NCI-H2196 (cell line): ENCODE measurements around the gene OR7G3.

Experiments used
- DNase-seq: peaks from one replicate; lab custom pipeline; 2025; ENCODE audit not compliant: unreplicated experiment; lab: John Stamatoyannopoulos, UW

OR7G3 gene

GRCh38 chr19:9126900-9127405 is at the start of gene OR7G3:
TSS of gene OR7G3 (minus strand) at chr19:9126950. CDS start at chr19:9126950, 0 bp downstream.
- no peak for DNase-seq

- DNase-seq, result no peak
These were observed 48.6 kb upstream of the OR7G3 start for GRCh38 chr19:9175326-9175725.

- no peak for DNase-seq
These were observed 44.7 kb upstream of the OR7G3 start for GRCh38 chr19:9171393-9171991.

GRCh38 chr19:9166846-9167245 is 40.1 kb upstream of the OR7G3 start:
- DNase-seq, result no peak

- no peak for DNase-seq
These were observed 38.5 kb upstream of the OR7G3 start for GRCh38 chr19:9165261-9165660.

- DNase-seq, result no peak
These were observed 34.7 kb upstream of the OR7G3 start for GRCh38 chr19:9161427-9161826.

- no peak for DNase-seq
These were observed 33.1 kb upstream of the OR7G3 start for GRCh38 chr19:9159891-9160290.

- no peak for DNase-seq
These were observed 29.6 kb upstream of the OR7G3 start for GRCh38 chr19:9156304-9156703.

- no peak for DNase-seq
These were observed 28.8 kb upstream of the OR7G3 start for GRCh38 chr19:9155591-9155990.

- DNase-seq, result no peak
These were observed 24.6 kb upstream of the OR7G3 start for GRCh38 chr19:9151367-9151766.

- no peak for DNase-seq
These were observed 23.9 kb upstream of the OR7G3 start for GRCh38 chr19:9150650-9151049.

- DNase-seq, result no peak
These were observed 23.2 kb upstream of the OR7G3 start for GRCh38 chr19:9149997-9150396.

GRCh38 chr19:9148697-9149096 is 21.9 kb upstream of the OR7G3 start:
- no peak for DNase-seq

GRCh38 chr19:9146882-9147281 is 20.1 kb upstream of the OR7G3 start:
- DNase-seq, result no peak

- no peak for DNase-seq
These were observed 18.2 kb upstream of the OR7G3 start for GRCh38 chr19:9144920-9145319.

GRCh38 chr19:9140159-9140874 is 13.6 kb upstream of the OR7G3 start, which contains the start of gene ZNF317:
TSS of gene ZNF317 (plus strand) at chr19:9140397. CDS start at chr19:9156017, 15,620 bp downstream.
- peak; percentile 94 for DNase-seq

- peak; percentile 32 for DNase-seq
These were observed 12.9 kb upstream of the OR7G3 start for GRCh38 chr19:9139609-9140158.

- no peak for DNase-seq
These were observed 5.7 kb upstream of the OR7G3 start for GRCh38 chr19:9132422-9132821.

- DNase-seq, result no peak
These were observed 4.2 kb upstream of the OR7G3 start for GRCh38 chr19:9130965-9131364.

GRCh38 chr19:9128171-9128570 is 1.4 kb upstream of the OR7G3 start:
- no peak for DNase-seq

GRCh38 chr19:9116547-9116946 is 10.2 kb downstream of the OR7G3 start:
- no peak for DNase-seq

GRCh38 chr19:9115307-9115813 is 11.4 kb downstream of the OR7G3 start, which contains the start of gene OR7G1:
TSS of gene OR7G1 (minus strand) at chr19:9115763. CDS start at chr19:9115763, 0 bp downstream.
- no peak for DNase-seq
